NB4 (cell line): ENCODE measurements around the gene CREB1.

Experiments used
- CTCF ChIP-seq: IDR thresholded peaks from one replicate; pipeline ENCODE4 v1.5.1; 2012; ENCODE audit warnings: low read depth, low read length
- POLR2A ChIP-seq: IDR thresholded peaks from 2 replicates; pipeline ENCODE4 v1.6.1; 2011; ENCODE audit warnings: mild to moderate bottlenecking; ENCODE audit not compliant: insufficient read length; ENCODE audit errors: extremely low read depth

GRCh38 chr2:207502577-207503198, 27.1 kb upstream of the CREB1 start:
- TF ChIP-seq CTCF (no peak), POLR2A (no peak)
